ENCODE data around the gene PCDHA1. TPM values are rescaled to one million over a fixed set of nuclear protein-coding genes. Genes with fewer than 3 reads are reported as not detected.

Gene PCDHA1
- total RNA-seq, 4 donors from 2014 or later = not detected

DNA sequence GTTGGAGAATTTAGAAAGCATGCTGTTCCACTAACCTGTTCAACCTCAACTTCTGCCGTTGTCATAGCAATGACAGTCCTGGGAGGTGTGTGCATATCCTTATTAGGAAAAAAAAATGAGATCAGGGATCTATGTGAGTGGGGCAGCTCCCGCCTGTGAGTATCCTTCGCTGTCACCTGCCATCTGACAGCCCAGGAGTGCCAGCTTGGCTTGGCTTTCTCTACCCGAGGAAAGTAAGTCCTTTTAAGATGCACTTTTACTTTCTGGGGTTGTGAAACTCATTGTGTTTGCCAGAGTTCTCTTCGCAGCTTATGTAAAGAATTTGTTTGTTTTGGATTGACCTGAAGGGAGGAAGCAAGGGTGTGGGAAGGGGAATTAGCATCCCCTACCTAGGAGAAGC lies 202.2 kb downstream of the PCDHA1 start:
- DNase-seq (no peak), ATAC-seq (no peak)
- no peak for TF ChIP-seq POLR2A (IDR thresholded peaks at IDR 0.05)
- TF ChIP-seq, protein P1, sequence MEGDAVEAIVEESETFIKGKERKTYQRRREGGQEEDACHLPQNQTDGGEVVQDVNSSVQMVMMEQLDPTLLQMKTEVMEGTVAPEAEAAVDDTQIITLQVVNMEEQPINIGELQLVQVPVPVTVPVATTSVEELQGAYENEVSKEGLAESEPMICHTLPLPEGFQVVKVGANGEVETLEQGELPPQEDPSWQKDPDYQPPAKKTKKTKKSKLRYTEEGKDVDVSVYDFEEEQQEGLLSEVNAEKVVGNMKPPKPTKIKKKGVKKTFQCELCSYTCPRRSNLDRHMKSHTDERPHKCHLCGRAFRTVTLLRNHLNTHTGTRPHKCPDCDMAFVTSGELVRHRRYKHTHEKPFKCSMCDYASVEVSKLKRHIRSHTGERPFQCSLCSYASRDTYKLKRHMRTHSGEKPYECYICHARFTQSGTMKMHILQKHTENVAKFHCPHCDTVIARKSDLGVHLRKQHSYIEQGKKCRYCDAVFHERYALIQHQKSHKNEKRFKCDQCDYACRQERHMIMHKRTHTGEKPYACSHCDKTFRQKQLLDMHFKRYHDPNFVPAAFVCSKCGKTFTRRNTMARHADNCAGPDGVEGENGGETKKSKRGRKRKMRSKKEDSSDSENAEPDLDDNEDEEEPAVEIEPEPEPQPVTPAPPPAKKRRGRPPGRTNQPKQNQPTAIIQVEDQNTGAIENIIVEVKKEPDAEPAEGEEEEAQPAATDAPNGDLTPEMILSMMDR (IDR thresholded peaks at IDR 0.05 in 4 of 5, conservative IDR thresholded peaks at IDR 0.05 in 1 of 5) = no peak
- no peaks in the 10 kb centered on the region for H3K36me3 ChIP-seq
- H3K4me3 ChIP-seq = no peak overlapping the region
- no peak overlapping the region for H3K27ac ChIP-seq
- no peaks in the 10 kb centered on the region for H3K9me3 ChIP-seq
- intact Hi-C loops (cut with DNase I; ENCODE audit: low total_unique reads) = no loop called here
- in situ Hi-C loops (cut with MboI; ENCODE audit: low sequenced_read_pairs in 4 of 4) = no loop called here
- no peaks in the 10 kb centered on the region for H3K4me1 ChIP-seq
- H3K27me3 ChIP-seq = peaks cover 0 to 2% (median 0%) of the 10 kb centered on the region in 3 donors

DNA sequence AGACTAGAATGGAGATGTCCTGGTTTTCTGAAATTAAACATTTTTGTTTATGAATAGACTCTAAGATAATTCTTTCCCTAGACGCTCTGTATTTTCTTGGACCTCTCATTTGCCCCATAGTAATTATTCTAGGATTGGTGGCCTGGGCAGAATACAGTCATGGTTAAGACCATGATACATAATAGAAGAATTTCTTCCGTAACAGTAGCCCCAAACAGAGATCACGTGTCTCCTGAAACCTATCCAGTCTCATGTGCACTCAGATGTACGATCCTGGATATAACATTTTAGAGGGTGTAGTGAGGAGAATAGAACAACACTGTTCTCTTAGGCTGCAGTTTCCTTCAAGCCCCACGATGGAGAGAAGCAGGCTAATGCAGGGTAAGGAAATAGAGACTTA lies 202.7 kb downstream of the PCDHA1 start:
- H3K4me1 ChIP-seq = no peaks in the 10 kb centered on the region
- in situ Hi-C loops (cut with MboI; ENCODE audit: low sequenced_read_pairs in 4 of 4) (no loop called here), intact Hi-C loops (cut with DNase I; ENCODE audit: low total_unique reads) (no loop called here)
- no peak overlapping the region for H3K4me3 ChIP-seq
- DNase-seq (no peak), ATAC-seq (no peak)
- no peaks in the 10 kb centered on the region for H3K9me3 ChIP-seq
- H3K27me3 ChIP-seq = peaks cover 0 to 2% (median 0%) of the 10 kb centered on the region in 3 donors
- H3K36me3 ChIP-seq = no peaks in the 10 kb centered on the region
- no peak overlapping the region for H3K27ac ChIP-seq
- TF ChIP-seq, protein P1 (IDR thresholded peaks at IDR 0.05 in 4 of 5, conservative IDR thresholded peaks at IDR 0.05 in 1 of 5) = no peak
- TF ChIP-seq POLR2A (IDR thresholded peaks at IDR 0.05) = no peak

DNA sequence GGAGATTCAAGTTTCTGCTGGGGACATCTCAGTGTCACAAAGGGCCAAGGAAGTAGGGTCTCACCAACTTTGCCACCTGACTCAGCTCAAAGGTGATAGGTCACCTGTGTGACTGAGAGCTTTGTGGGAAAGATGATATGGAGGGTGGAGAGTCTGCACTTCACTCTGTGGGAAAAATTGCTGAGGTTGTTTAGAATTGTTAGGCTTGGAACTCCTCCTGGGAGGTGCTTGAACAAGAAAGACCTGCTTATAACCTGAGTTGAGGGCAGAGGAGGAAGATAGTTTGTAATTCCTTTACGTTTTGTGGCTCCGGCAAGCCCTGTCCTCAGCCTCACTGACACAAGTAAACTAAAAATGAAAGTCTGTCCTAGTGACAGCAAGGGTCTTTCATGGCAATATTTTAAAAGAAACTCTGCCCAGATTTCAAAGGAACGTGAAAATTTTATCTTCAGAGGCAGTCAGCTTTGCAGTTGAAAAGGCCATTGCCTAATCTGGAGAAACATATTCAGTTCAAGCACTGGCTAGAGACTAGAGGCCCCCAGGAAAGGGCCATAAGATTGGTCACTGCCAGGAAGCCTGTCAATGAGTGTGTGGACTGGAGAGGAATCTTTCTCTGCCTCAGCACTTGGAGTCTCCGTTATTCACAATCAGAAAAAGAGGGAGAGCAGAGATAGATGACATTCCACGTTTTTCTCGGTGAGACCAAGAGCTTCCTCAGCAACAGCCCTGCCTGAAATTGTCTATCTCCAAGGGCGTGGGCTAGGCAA lies 203.5 kb downstream of the PCDHA1 start:
- TF ChIP-seq POLR2A (IDR thresholded peaks at IDR 0.05) = no peak
- no peak for ATAC-seq
- no peak for DNase-seq
- Histone ChIP-seq H3K4me3 (no peak overlapping the region), H3K36me3 (no peaks in the 10 kb centered on the region), H3K27ac (no peak overlapping the region), H3K9me3 (no peaks in the 10 kb centered on the region), H3K4me1 (no peaks in the 10 kb centered on the region), H3K27me3 (peaks cover 0 to 2% (median 0%) of the 10 kb centered on the region in 3 donors)
- in situ Hi-C loops (cut with MboI; ENCODE audit: low sequenced_read_pairs in 4 of 4) (no loop called here), intact Hi-C loops (cut with DNase I; ENCODE audit: low total_unique reads) (no loop called here)

DNA sequence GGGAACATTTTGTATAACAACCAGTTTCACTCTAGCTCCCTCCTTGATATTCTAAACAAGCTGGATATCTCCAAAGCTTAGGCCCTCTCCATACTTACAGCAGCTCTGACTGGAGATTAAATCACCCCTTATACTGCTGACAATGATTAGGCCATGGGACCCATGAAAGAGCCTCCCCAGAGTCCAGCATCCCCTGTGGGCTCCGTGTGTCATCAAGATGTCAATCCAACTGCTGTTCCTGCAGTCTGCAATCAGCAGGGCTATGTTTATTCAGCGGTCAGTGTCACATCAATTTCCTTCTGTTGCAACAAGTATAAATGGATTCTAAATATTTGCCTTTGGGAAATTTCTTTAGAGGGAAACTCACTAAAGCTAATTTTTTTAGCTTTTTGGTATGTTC lies 206.9 kb downstream of the PCDHA1 start:
- intact Hi-C loops (cut with DNase I; ENCODE audit: low total_unique reads) (no loop called here), in situ Hi-C loops (cut with MboI; ENCODE audit: low sequenced_read_pairs in 4 of 4) (no loop called here)
- Histone ChIP-seq H3K4me1 (no peaks in the 10 kb centered on the region), H3K27me3 (no peaks in the 10 kb centered on the region), H3K4me3 (no peak overlapping the region), H3K9me3 (no peaks in the 10 kb centered on the region), H3K27ac (no peak overlapping the region), H3K36me3 (no peaks in the 10 kb centered on the region)
- ATAC-seq (no peak), DNase-seq (no peak)
- TF ChIP-seq POLR2A (IDR thresholded peaks at IDR 0.05) = no peak
- TF ChIP-seq, protein P1 (IDR thresholded peaks at IDR 0.05 in 4 of 5, conservative IDR thresholded peaks at IDR 0.05 in 1 of 5) = no peak

DNA sequence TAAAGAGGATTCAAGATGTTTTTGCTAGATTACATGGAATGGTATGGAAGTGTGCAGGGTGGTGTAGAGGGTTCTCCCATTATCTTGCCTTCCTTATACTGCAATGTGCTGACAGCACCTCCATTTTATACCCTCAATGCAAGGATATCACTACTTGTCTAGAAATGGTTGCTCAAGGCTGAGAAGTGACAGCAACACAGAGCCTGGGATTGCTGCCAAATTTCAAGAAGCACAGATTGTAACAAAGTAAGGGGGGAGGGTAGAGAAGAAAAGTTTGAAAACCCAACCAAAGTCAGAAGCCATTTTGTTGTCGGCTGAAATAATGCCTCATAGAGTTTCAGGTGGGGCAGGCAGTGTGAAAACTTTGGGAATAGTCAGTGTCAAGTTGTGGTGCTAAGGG lies 210.1 kb downstream of the PCDHA1 start:
- ATAC-seq = no peak
- Histone ChIP-seq H3K36me3 (no peaks in the 10 kb centered on the region), H3K4me1 (no peaks in the 10 kb centered on the region), H3K27ac (no peak overlapping the region), H3K4me3 (no peak overlapping the region), H3K27me3 (peaks cover 0 to 4% (median 2%) of the 10 kb centered on the region in 3 donors), H3K9me3 (no peaks in the 10 kb centered on the region)
- no peak for DNase-seq
- intact Hi-C loops (cut with DNase I; ENCODE audit: low total_unique reads) = no loop called here
- in situ Hi-C loops (cut with MboI; ENCODE audit: low sequenced_read_pairs in 4 of 4) = no loop called here
- TF ChIP-seq, protein P1 (IDR thresholded peaks at IDR 0.05 in 4 of 5, conservative IDR thresholded peaks at IDR 0.05 in 1 of 5) = no peak
- no peak for TF ChIP-seq POLR2A (IDR thresholded peaks at IDR 0.05)

Data from gastrocnemius medialis (tissue), 4 donors.